ENCODE data around the gene IRF2BP2.

The IRF2BP2 gene

GRCh38 chr1:234558330-234558836 is 51.6 kb downstream of the IRF2BP2 start:
- ATAC-seq, result no peak
- no peak for TF ChIP-seq ARNTL (CRISPR knock-in tag; IDR thresholded peaks at IDR 0.05; ENCODE audit: borderline replicate concordance, low read depth)
- peak; percentile 63; the same call in 1 of the 2 replicates for TF ChIP-seq TCF4 (CRISPR knock-in tag; IDR thresholded peaks at IDR 0.05; ENCODE audit: borderline replicate concordance)

GRCh38 chr1:234556245-234556943 is 53.6 kb downstream of the IRF2BP2 start:
- TF ChIP-seq RARB (CRISPR knock-in tag; IDR thresholded peaks at IDR 0.05), result no peak
- no peak for ATAC-seq

GRCh38 chr1:234555390-234556024 is 54.5 kb downstream of the IRF2BP2 start:
- no peak for TF ChIP-seq CSDC2 (CRISPR knock-in tag; IDR thresholded peaks at IDR 0.05)
- TF ChIP-seq PPARA (CRISPR knock-in tag; IDR thresholded peaks at IDR 0.05; ENCODE audit: borderline replicate concordance), result no peak
- TF ChIP-seq TSHZ2 (CRISPR knock-in tag; IDR thresholded peaks at IDR 0.05), result no peak
- no peak for TF ChIP-seq OSR1 (CRISPR knock-in tag; IDR thresholded peaks at IDR 0.05)
- no peak for TF ChIP-seq ZNF565 (CRISPR knock-in tag; conservative IDR thresholded peaks at IDR 0.05; ENCODE audit: low read depth)
- TF ChIP-seq PATZ1 (CRISPR knock-in tag; IDR thresholded peaks at IDR 0.05; ENCODE audit: borderline replicate concordance), result no peak
- no peak for TF ChIP-seq ESRRG (CRISPR knock-in tag; IDR thresholded peaks at IDR 0.05)
- TF ChIP-seq ZFP3 (CRISPR knock-in tag; IDR thresholded peaks at IDR 0.05), result no peak
- TF ChIP-seq CSRNP3 (CRISPR knock-in tag; IDR thresholded peaks at IDR 0.05), result no peak
- TF ChIP-seq ZFP30 (CRISPR knock-in tag; IDR thresholded peaks at IDR 0.05), result no peak
- TF ChIP-seq TOX (CRISPR knock-in tag; IDR thresholded peaks at IDR 0.05; ENCODE audit: borderline replicate concordance), result no peak
- no peak for TF ChIP-seq ZNF8 (CRISPR knock-in tag; IDR thresholded peaks at IDR 0.05)
- TF ChIP-seq ARNTL (CRISPR knock-in tag; IDR thresholded peaks at IDR 0.05; ENCODE audit: borderline replicate concordance, low read depth), result no peak
- no peak for TF ChIP-seq GLIS3 (CRISPR knock-in tag; IDR thresholded peaks at IDR 0.05)
- no peak for TF ChIP-seq TCF4 (CRISPR knock-in tag; IDR thresholded peaks at IDR 0.05; ENCODE audit: borderline replicate concordance)
- no peak for TF ChIP-seq ISL1 (CRISPR knock-in tag; IDR thresholded peaks at IDR 0.05)
- TF ChIP-seq CREB5 (CRISPR knock-in tag; IDR thresholded peaks at IDR 0.05; ENCODE audit: low read depth), result no peak
- TF ChIP-seq RARB (CRISPR knock-in tag; IDR thresholded peaks at IDR 0.05), result no peak
- no peak for ATAC-seq

- peak; percentile 5; the same call in 1 of the 3 replicates for ATAC-seq
These were observed 55.2 kb downstream of the IRF2BP2 start for GRCh38 chr1:234554698-234555311.

More at GRCh38 chr1:234554698-234555311, 55.2 kb downstream of the IRF2BP2 start:
- TF ChIP-seq TSHZ2 (CRISPR knock-in tag; IDR thresholded peaks at IDR 0.05) (peak; percentile 59; the same call in 1 of the 2 replicates), PATZ1 (CRISPR knock-in tag; IDR thresholded peaks at IDR 0.05; ENCODE audit: borderline replicate concordance) (no peak), OSR1 (CRISPR knock-in tag; IDR thresholded peaks at IDR 0.05) (no peak), POU6F1 (CRISPR knock-in tag; IDR thresholded peaks at IDR 0.05; ENCODE audit: borderline replicate concordance, low read depth) (no peak), ZC3H10 (CRISPR knock-in tag; IDR thresholded peaks at IDR 0.05) (no peak)

Measured in SK-N-SH treated with all-trans-retinoic acid at 6 μM for 48 hours (cell line).